Smooth muscle cell of trachea (primary cell): Measurements from ENCODE around the gene CEP19. TPM values are rescaled to one million over a fixed set of nuclear protein-coding genes. Genes with fewer than 3 reads are reported as not detected.

Experiments
- total RNA-seq: library from RNA; depleted of rRNA; stranded (reverse); fragments of >200 nt; gene quantifications from 2 replicates; pipeline ENCODE4 v1.2.1, GENCODE V29; 2014

The CEP19 gene
- 2.3 and 2.8 TPM in 2 replicates for total RNA-seq

GRCh38 chr3:196711838-196712513 lies at the start of gene CEP19, which contains the start of gene PIGX:
Gene CEP19 (minus strand): TSS chr3:196712250. CDS start chr3:196708657, 3,593 bp downstream.
Gene PIGX (plus strand): TSS chr3:196712377.

GRCh38 chr3:196739671-196740480 lies 27.8 kb upstream of the CEP19 start, which contains the start of gene PAK2:
Gene PAK2 (plus strand): TSS chr3:196739857. CDS start chr3:196782647, 42,790 bp downstream.

Other genes starting within 250 kb of the CEP19 start
- gene RNF168, start 208.5 kb downstream of the CEP19 start, total RNA-seq, result 10.4 and 13.2 TPM in 2 replicates
- gene SMCO1, start 196.9 kb downstream of the CEP19 start, total RNA-seq, result not detected in 2 replicates
- 6.4 and 7.1 TPM in 2 replicates for gene WDR53, start 143.7 kb downstream of the CEP19 start, total RNA-seq
- gene FBXO45, start 143.6 kb downstream of the CEP19 start, total RNA-seq, result 5.0 and 9.0 TPM in 2 replicates
- 0.58 and 1.5 TPM in 2 replicates for gene NRROS, start 72.6 kb downstream of the CEP19 start, total RNA-seq
- gene PIGX, start 127 bp upstream of the CEP19 start, total RNA-seq, result 10.6 and 19.6 TPM in 2 replicates
- gene PAK2, start 27.6 kb upstream of the CEP19 start, total RNA-seq, result 37.1 and 54.0 TPM in 2 replicates
- 35.2 and 35.4 TPM in 2 replicates for gene SENP5, start 155.7 kb upstream of the CEP19 start, total RNA-seq
- 60.2 and 65.6 TPM in 2 replicates for gene NCBP2, start 230.3 kb upstream of the CEP19 start, total RNA-seq